NT2/D1 (cell line): ENCODE results near the gene SVOP.

ENCODE experiments used
- YY1 ChIP-seq: IDR thresholded peaks from 2 replicates; pipeline ENCODE4 v1.6.1; 2011; ENCODE audit not compliant: insufficient read length, insufficient read depth
- ZNF274 ChIP-seq: IDR thresholded peaks from 2 replicates; pipeline ENCODE4 v1.6.1; 2011; ENCODE audit warnings: mild to moderate bottlenecking, low read depth, low read length

DNA sequence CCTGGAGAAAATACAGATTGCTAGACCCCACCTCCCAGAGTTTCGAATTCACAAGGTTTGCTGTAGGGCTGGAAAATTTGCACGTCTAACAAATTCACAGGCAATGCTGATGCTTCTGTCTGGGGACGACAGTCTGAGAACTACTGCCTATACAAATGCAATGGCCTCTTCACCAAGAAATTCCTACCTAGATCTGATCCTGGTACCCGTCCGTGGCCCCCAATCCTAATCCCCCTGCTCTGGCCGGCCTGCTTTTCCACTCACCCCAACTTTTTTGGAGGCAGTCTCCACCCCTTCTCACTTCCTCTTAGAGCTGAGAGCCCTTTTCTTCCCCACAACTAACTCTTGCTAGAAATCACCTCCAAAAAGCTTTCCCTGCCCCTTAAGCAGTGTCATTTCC is 160.4 kb downstream of the SVOP start:
- TF ChIP-seq ZNF274 (no peak), YY1 (no peak)
